A172 (cell line): ENCODE measurements around the gene FABP1. TPM values are rescaled to one million over a fixed set of nuclear protein-coding genes. Genes with fewer than 3 reads are reported as not detected.

Source experiments
- DNase-seq: peaks from one replicate; pipeline ENCODE4 v3.0.0-alpha.2; 2015; ENCODE audit warnings: low spot score
- total RNA-seq: library from RNA; depleted of rRNA; stranded (reverse); fragments of >200 nt; shearing (Covaris generic); gene quantifications from 2 replicates; pipeline ENCODE4 v1.2.3, GENCODE V29; 2014

The FABP1 gene
- total RNA-seq, 1 experiment from 2014 or later = not detected

GRCh38 chr2:88115825-88116518 is 11.9 kb downstream of the FABP1 start:
- no peak for DNase-seq

GRCh38 chr2:88114889-88115288 is 13.0 kb downstream of the FABP1 start:
- no peak for DNase-seq

- DNase-seq = no peak
Observed at GRCh38 chr2:88113069-88113468, 14.8 kb downstream of the FABP1 start.

GRCh38 chr2:88110830-88111229 is 17.0 kb downstream of the FABP1 start:
- DNase-seq = no peak

- DNase-seq = no peak
Observed at GRCh38 chr2:88108796-88109195, 19.1 kb downstream of the FABP1 start.

GRCh38 chr2:88100489-88100858 is 27.4 kb downstream of the FABP1 start:
- DNase-seq = no peak

- DNase-seq = peak; percentile 18
Observed at GRCh38 chr2:88099798-88100488, 27.9 kb downstream of the FABP1 start.

GRCh38 chr2:88098558-88098900 is 29.3 kb downstream of the FABP1 start:
- no peak for DNase-seq

GRCh38 chr2:88097891-88098557 is 29.8 kb downstream of the FABP1 start:
- DNase-seq = no peak

- no peak for DNase-seq
Observed at GRCh38 chr2:88097192-88097591, 30.7 kb downstream of the FABP1 start.

- DNase-seq = no peak
Observed at GRCh38 chr2:88096708-88097107, 31.2 kb downstream of the FABP1 start.

- no peak for DNase-seq
Observed at GRCh38 chr2:88095022-88095421, 32.8 kb downstream of the FABP1 start.

- no peak for DNase-seq
Observed at GRCh38 chr2:88092773-88093172, 35.1 kb downstream of the FABP1 start.

GRCh38 chr2:88091943-88092342 is 35.9 kb downstream of the FABP1 start:
- no peak for DNase-seq

- no peak for DNase-seq
Observed at GRCh38 chr2:88090446-88091283, 37.2 kb downstream of the FABP1 start.

GRCh38 chr2:88088999-88089398 is 38.9 kb downstream of the FABP1 start:
- DNase-seq = no peak

GRCh38 chr2:88087763-88088162 is 40.1 kb downstream of the FABP1 start:
- DNase-seq = no peak

- no peak for DNase-seq
Observed at GRCh38 chr2:88087073-88087472, 40.8 kb downstream of the FABP1 start.

- DNase-seq = no peak
Observed at GRCh38 chr2:88086401-88086800, 41.5 kb downstream of the FABP1 start.

- no peak for DNase-seq
Observed at GRCh38 chr2:88085602-88086001, 42.3 kb downstream of the FABP1 start.

GRCh38 chr2:88085099-88085498 is 42.8 kb downstream of the FABP1 start:
- DNase-seq = no peak

- DNase-seq = no peak
Observed at GRCh38 chr2:88082781-88083180, 45.1 kb downstream of the FABP1 start.
